Purkinje cell (primary cell): ENCODE data around the gene TMEM240. TPM values are rescaled to one million over a fixed set of nuclear protein-coding genes. Genes with fewer than 3 reads are reported as not detected.

ENCODE experiments used
- polyA plus RNA-seq: library from polyadenylated mRNA; unstranded; fragments of >200 nt; fragmentation: Nextera tagmentation; gene quantifications from 2 replicates; pipeline ENCODE4 v1.2.1, GENCODE V29; 2014

TMEM240 gene
- polyA plus RNA-seq, result not detected in 2 replicates

GRCh38 chr1:1540090-1540817 is at the start of gene TMEM240:
Gene TMEM240 (minus strand): TSS chr1:1540624. CDS start chr1:1540346, 278 bp downstream.

GRCh38 chr1:1574721-1575537 is 34.5 kb upstream of the TMEM240 start, which contains the start of gene SSU72:
Gene SSU72 (minus strand): TSS chr1:1574863. CDS start chr1:1574557, 306 bp downstream.

GRCh38 chr1:1511533-1512285 is 28.7 kb downstream of the TMEM240 start, which contains the start of gene ATAD3A:
Gene ATAD3A (plus strand): TSS chr1:1512162. CDS start chr1:1512269, 107 bp downstream.

Other genes with a start within 250 kb of the TMEM240 start
- gene ACAP3, start 232.7 kb downstream of the TMEM240 start, polyA plus RNA-seq, result 0.91 and 4.7 TPM in 2 replicates
- gene PUSL1, start 232.0 kb downstream of the TMEM240 start, polyA plus RNA-seq, result 0.26 and 2.6 TPM in 2 replicates
- gene INTS11, start 216.0 kb downstream of the TMEM240 start, polyA plus RNA-seq, result 13.9 and 14.6 TPM in 2 replicates
- 0.21 and 0.26 TPM in 2 replicates for gene CPTP, start 215.8 kb downstream of the TMEM240 start, polyA plus RNA-seq
- gene TAS1R3, start 209.3 kb downstream of the TMEM240 start, polyA plus RNA-seq, result not detected in 2 replicates
- 0.86 and 1.1 TPM in 2 replicates for gene DVL1, start 191.2 kb downstream of the TMEM240 start, polyA plus RNA-seq
- gene MXRA8, start 182.1 kb downstream of the TMEM240 start, polyA plus RNA-seq, result 0.63 and 3.6 TPM in 2 replicates
- gene AURKAIP1, start 165.4 kb downstream of the TMEM240 start, polyA plus RNA-seq, result 29.6 and 36.4 TPM in 2 replicates
- 22.1 and 24.2 TPM in 2 replicates for gene CCNL2, start 141.3 kb downstream of the TMEM240 start, polyA plus RNA-seq
- 252 and 299 TPM in 2 replicates for gene MRPL20, start 133.3 kb downstream of the TMEM240 start, polyA plus RNA-seq
- gene ANKRD65, start 119.3 kb downstream of the TMEM240 start, polyA plus RNA-seq, result 0.24 TPM in 1 of 2 replicates, not detected in the other
- 0.74 TPM in 1 of 2 replicates, not detected in the other for gene VWA1, start 104.9 kb downstream of the TMEM240 start, polyA plus RNA-seq
- gene ATAD3C, start 90.9 kb downstream of the TMEM240 start, polyA plus RNA-seq, result 3.1 and 14.2 TPM in 2 replicates
- not detected in 2 replicates for gene ATAD3B, start 68.9 kb downstream of the TMEM240 start, polyA plus RNA-seq
- gene ATAD3A, start 28.5 kb downstream of the TMEM240 start, polyA plus RNA-seq, result 0.10 and 0.27 TPM in 2 replicates
- gene SSU72, start 34.2 kb upstream of the TMEM240 start, polyA plus RNA-seq, result 86.2 and 86.3 TPM in 2 replicates
- 1.5 and 1.9 TPM in 2 replicates for gene FNDC10, start 59.5 kb upstream of the TMEM240 start, polyA plus RNA-seq
- gene MIB2, start 74.9 kb upstream of the TMEM240 start, polyA plus RNA-seq, result 1.2 and 1.9 TPM in 2 replicates
- not detected in 2 replicates for gene MMP23B, start 91.5 kb upstream of the TMEM240 start, polyA plus RNA-seq
- 3.1 and 4.9 TPM in 2 replicates for gene CDK11B, start 118.4 kb upstream of the TMEM240 start, polyA plus RNA-seq
- gene SLC35E2B, start 152.2 kb upstream of the TMEM240 start, polyA plus RNA-seq, result 5.5 and 7.4 TPM in 2 replicates
- 7.5 and 9.9 TPM in 2 replicates for gene CDK11A, start 183.7 kb upstream of the TMEM240 start, polyA plus RNA-seq
- 0.81 and 3.2 TPM in 2 replicates for gene NADK, start 237.8 kb upstream of the TMEM240 start, polyA plus RNA-seq